Subcutaneous abdominal adipose tissue (tissue), 5 donors: ENCODE measurements around the gene DDIT4L.

Source experiments
- H3K27ac ChIP-seq: one replicate; pipeline ENCODE4 v1.7.0; 2013; ENCODE audit warnings: low read depth, mild to moderate bottlenecking, inconsistent platforms, low read length, moderate library complexity
- H3K27me3 ChIP-seq, 5 donors: one replicate each; pipeline ENCODE4 v1.7.0; 2013; ENCODE audit warnings: low read length in 5 of 5, inconsistent platforms in 1 of 5; ENCODE audit not compliant: control insufficient read depth in 5 of 5, insufficient read depth in 4 of 5
- H3K36me3 ChIP-seq, 5 donors: one replicate each; pipeline ENCODE4 v1.7.0; 2013; ENCODE audit warnings: low read length in 5 of 5; ENCODE audit not compliant: control insufficient read depth in 5 of 5, insufficient read depth in 5 of 5
- H3K4me1 ChIP-seq, 5 donors: one replicate each; pipeline ENCODE4 v1.7.0; 2013; ENCODE audit warnings: low read length in 5 of 5, mild to moderate bottlenecking in 3 of 5, moderate library complexity in 1 of 5; ENCODE audit not compliant: control insufficient read depth in 5 of 5, insufficient read depth in 5 of 5
- H3K4me3 ChIP-seq, 5 donors: one replicate each; pipeline ENCODE4 v1.7.0; 2013; ENCODE audit warnings: low read length in 5 of 5, low read depth in 1 of 5
- H3K9ac ChIP-seq, 5 donors: one replicate each; pipeline ENCODE4 v1.7.0; 2013; ENCODE audit warnings: low read length in 5 of 5, mild to moderate bottlenecking in 4 of 5, moderate library complexity in 3 of 5
- H3K9me3 ChIP-seq, 5 donors: one replicate each; pipeline ENCODE4 v1.7.0; 2013; ENCODE audit warnings: low read length in 5 of 5; ENCODE audit not compliant: control insufficient read depth in 5 of 5
- donor health status: healthy.
- donor health status: healthy.
- donor health status: healthy.
- donor health status: healthy.
- donor health status: healthy.

Gene DDIT4L

GRCh38 chr4:100169491-100170485, 20.5 kb downstream of the DDIT4L start:
- H3K4me3 ChIP-seq: no peak overlapping the region
- H3K27ac ChIP-seq: no peak overlapping the region
- H3K4me1 ChIP-seq: peaks cover 0 to 12% (median 10%) of the 10 kb centered on the region in 5 donors
- H3K9ac ChIP-seq: no peak overlapping the region
- H3K27me3 ChIP-seq: no peaks in the 10 kb centered on the region
- H3K36me3 ChIP-seq: no peaks in the 10 kb centered on the region
- no peaks in the 10 kb centered on the region for H3K9me3 ChIP-seq

DNA sequence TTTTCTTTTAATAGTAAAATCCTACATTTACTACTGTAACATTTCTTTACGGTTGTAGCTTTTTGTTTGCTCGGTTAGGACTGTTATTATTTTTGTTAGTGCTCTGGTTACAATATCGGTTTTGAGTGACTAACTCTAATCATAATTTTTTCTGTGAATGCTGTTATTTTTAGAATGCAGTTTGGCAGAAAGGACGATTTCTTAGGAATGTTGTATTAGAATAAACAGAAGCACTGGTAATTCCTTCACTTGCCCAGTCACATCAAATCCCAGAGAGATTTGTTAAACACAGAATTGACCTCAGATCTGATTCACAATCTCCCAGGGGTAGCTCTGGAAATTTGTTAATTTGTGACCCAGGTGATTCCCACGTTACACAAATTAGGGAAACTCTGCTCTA, 21.7 kb downstream of the DDIT4L start:
- H3K9me3 ChIP-seq: no peaks in the 10 kb centered on the region
- H3K27me3 ChIP-seq: no peaks in the 10 kb centered on the region
- H3K27ac ChIP-seq: peak overlapping the region; percentile 58
- H3K36me3 ChIP-seq: no peaks in the 10 kb centered on the region
- peaks cover 0 to 12% (median 10%) of the 10 kb centered on the region in 5 donors for H3K4me1 ChIP-seq
- H3K9ac ChIP-seq: no peak overlapping the region
- peak overlapping the region in 2 of 5 donors; percentile 15 to 29 for H3K4me3 ChIP-seq

GRCh38 chr4:100166297-100167039, 23.8 kb downstream of the DDIT4L start:
- H3K27ac ChIP-seq: no peak overlapping the region
- no peaks in the 10 kb centered on the region for H3K27me3 ChIP-seq
- H3K4me3 ChIP-seq: no peak overlapping the region
- H3K9me3 ChIP-seq: peaks cover 0 to 8% (median 7%) of the 10 kb centered on the region in 5 donors
- H3K36me3 ChIP-seq: no peaks in the 10 kb centered on the region
- no peak overlapping the region for H3K9ac ChIP-seq
- peaks cover 0 to 12% (median 10%) of the 10 kb centered on the region in 5 donors for H3K4me1 ChIP-seq

- Histone ChIP-seq H3K36me3 (no peaks in the 10 kb centered on the region), H3K9me3 (peaks cover 0 to 11% (median 10%) of the 10 kb centered on the region in 5 donors), H3K27me3 (no peaks in the 10 kb centered on the region), H3K4me1 (peaks cover 0 to 12% (median 10%) of the 10 kb centered on the region in 5 donors), H3K4me3 (no peak overlapping the region), H3K27ac (no peak overlapping the region), H3K9ac (no peak overlapping the region)
Measured at GRCh38 chr4:100165809-100166208, 24.5 kb downstream of the DDIT4L start.

DNA sequence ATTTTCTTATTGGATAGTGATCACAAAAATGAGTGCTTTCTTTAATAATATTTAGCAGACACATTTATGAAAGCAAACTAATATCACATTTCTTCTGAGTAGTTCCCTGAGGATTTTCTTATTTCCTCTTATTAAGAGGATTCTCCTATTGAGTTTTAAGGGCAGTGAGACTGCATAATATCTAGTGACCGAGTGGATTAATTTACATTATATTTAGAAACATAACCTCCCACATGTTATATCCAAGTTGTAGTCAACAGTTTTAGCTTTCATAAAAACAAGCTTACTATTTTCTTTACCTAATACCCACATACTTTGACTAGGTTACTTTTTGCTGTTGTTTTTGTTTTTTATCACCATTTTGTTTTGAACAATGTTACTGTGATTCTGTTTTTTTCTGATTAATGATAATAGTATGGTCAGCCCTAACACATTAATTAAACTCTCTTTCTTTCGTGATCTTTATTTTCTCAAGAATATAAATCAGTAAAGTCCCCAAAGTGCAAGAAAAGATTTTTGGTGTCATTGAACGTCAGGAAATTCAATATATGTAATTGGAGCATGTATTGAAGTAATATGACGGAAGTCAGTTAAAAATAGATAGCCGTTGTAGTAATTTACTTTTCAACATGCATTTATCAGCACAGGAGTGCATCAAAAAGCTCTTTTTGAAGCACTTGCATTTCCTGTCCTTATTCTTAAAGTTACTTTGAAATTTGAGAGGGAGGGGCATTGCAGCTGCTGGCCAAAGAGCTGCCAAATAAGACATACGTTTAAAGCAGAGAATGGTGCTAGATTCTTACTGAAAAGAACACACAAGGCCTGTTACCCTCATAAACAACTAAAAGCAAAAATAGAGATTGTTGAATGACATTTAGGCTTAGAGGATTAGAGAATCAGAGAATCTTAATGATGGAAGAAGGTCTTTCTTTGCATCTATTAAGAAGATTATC, 25.2 kb downstream of the DDIT4L start:
- Histone ChIP-seq H3K9ac (no peak overlapping the region), H3K9me3 (peaks cover 0 to 11% (median 10%) of the 10 kb centered on the region in 5 donors), H3K27ac (no peak overlapping the region), H3K27me3 (no peaks in the 10 kb centered on the region), H3K36me3 (no peaks in the 10 kb centered on the region), H3K4me3 (no peak overlapping the region), H3K4me1 (peaks cover 0 to 12% (median 10%) of the 10 kb centered on the region in 5 donors)

DNA sequence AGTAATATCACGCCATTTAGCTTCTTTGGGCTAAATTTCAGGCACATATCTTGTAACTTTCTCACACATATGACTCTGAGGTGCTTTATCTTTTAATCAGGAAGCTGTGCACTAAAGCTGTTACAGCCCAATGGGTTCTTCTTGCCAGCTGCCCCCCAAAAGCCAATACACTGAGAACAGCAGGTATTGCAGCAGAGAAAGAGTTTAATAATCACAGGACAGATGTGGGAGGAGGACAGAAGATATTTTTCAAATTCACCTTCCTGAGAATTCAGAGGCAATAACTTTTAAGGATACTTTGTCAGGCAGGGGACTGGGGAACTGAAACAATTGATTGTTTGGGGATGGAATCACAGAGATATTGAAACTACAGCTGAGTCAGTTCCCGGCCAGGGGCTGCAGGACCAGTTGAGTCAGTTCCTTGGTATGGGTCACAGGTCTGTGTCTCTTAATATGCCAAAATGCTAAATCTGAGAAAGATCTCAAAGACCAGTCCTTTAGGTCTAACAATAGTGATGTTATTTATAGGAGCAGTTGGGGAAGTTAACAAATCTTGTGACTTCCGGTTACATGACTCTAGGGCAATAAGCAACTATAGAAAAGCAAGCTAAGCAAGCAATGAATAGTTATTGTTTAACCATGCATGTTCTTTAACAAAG, 28.1 kb downstream of the DDIT4L start:
- no peaks in the 10 kb centered on the region for H3K4me1 ChIP-seq
- H3K36me3 ChIP-seq: no peaks in the 10 kb centered on the region
- H3K9ac ChIP-seq: no peak overlapping the region
- H3K9me3 ChIP-seq: peaks cover 0 to 11% (median 10%) of the 10 kb centered on the region in 5 donors
- no peaks in the 10 kb centered on the region for H3K27me3 ChIP-seq
- H3K4me3 ChIP-seq: no peak overlapping the region
- no peak overlapping the region for H3K27ac ChIP-seq

GRCh38 chr4:100149190-100149589, 41.1 kb downstream of the DDIT4L start:
- H3K36me3 ChIP-seq: no peaks in the 10 kb centered on the region
- H3K9ac ChIP-seq: no peak overlapping the region
- H3K4me1 ChIP-seq: peaks cover 0 to 6% (median 0%) of the 10 kb centered on the region in 5 donors
- no peaks in the 10 kb centered on the region for H3K9me3 ChIP-seq
- no peak overlapping the region for H3K4me3 ChIP-seq
- H3K27me3 ChIP-seq: no peaks in the 10 kb centered on the region
- H3K27ac ChIP-seq: no peak overlapping the region

- no peaks in the 10 kb centered on the region for H3K27me3 ChIP-seq
- H3K27ac ChIP-seq: no peak overlapping the region
- H3K4me3 ChIP-seq: no peak overlapping the region
- H3K9ac ChIP-seq: no peak overlapping the region
- no peaks in the 10 kb centered on the region for H3K36me3 ChIP-seq
- H3K4me1 ChIP-seq: peaks cover 0 to 6% (median 0%) of the 10 kb centered on the region in 5 donors
- H3K9me3 ChIP-seq: peaks cover 0 to 3% (median 0%) of the 10 kb centered on the region in 5 donors
Measured at GRCh38 chr4:100147684-100148083, 42.6 kb downstream of the DDIT4L start.

GRCh38 chr4:100147198-100147597, 43.1 kb downstream of the DDIT4L start:
- H3K9me3 ChIP-seq: peaks cover 0 to 4% (median 0%) of the 10 kb centered on the region in 5 donors
- no peak overlapping the region for H3K4me3 ChIP-seq
- H3K27ac ChIP-seq: no peak overlapping the region

More at GRCh38 chr4:100147198-100147597, 43.1 kb downstream of the DDIT4L start:
- Histone ChIP-seq H3K36me3 (no peaks in the 10 kb centered on the region), H3K9ac (no peak overlapping the region), H3K27me3 (no peaks in the 10 kb centered on the region), H3K4me1 (peaks cover 0 to 6% (median 0%) of the 10 kb centered on the region in 5 donors)
